ENCODE measurements around the gene GREM2.

- TF ChIP-seq EZH2 (IDR thresholded peaks at IDR 0.05) (no peak), FOXP2 (optimal IDR thresholded peaks at IDR 0.05; ENCODE audit: control extremely low read depth, extremely low read length, insufficient read depth) (no peak)
Measured at GRCh38 chr1:240515505-240515904, 96.5 kb downstream of the GREM2 start.

Data from SK-N-MC (cell line).